CD4-positive, alpha-beta T cell (primary cell): ENCODE results near the gene BAK1. TPM values are rescaled to one million over a fixed set of nuclear protein-coding genes. Genes with fewer than 3 reads are reported as not detected.

Experiments
- ATAC-seq: fragments of 200-7000 bp; cut with Tn5 transposase; one replicate; pipeline ENCODE4 v1.10.0; 2022; ENCODE audit warnings: mild to moderate bottlenecking; ENCODE audit not compliant: poor library complexity
- CTCF ChIA-PET: fragments of 350-600 bp; sonication (Branson Sonifier 250); formaldehyde crosslinking; loops from one replicate; lab custom pipeline; 2021; ENCODE audit warnings: antibody characterized with exemption, inconsistent platforms; lab: Charles Lee
- POLR2A ChIA-PET: fragments of 350-600 bp; sonication (Branson Sonifier 250); formaldehyde crosslinking; loops from one replicate; lab custom pipeline; 2021; ENCODE audit warnings: antibody characterized with exemption, inconsistent platforms; lab: Charles Lee
- DNase-seq, 14 experiments: peaks; one replicate each; pipeline ENCODE4 v3.0.0-alpha.2; 2013 to 2020; ENCODE audit warnings: mixed read lengths in 2 of 14
- H3K27ac ChIP-seq, 2 donors: one replicate each; pipeline versions ENCODE4 v1.5.1 to v1.7.0; 2013; ENCODE audit warnings: low read length in 2 of 2, low read depth in 1 of 2, mild to moderate bottlenecking in 1 of 2
- H3K27me3 ChIP-seq, 2 experiments: 1 replicate in 1 of 2; 2 replicates in 1 of 2; pipeline versions ENCODE4 v1.6.1 to v1.7.0; 2013; ENCODE audit warnings: low read length in 2 of 2, control low read depth in 1 of 2, mild to moderate bottlenecking in 1 of 2, moderate library complexity in 1 of 2; ENCODE audit not compliant: insufficient read depth in 2 of 2, control insufficient read depth in 1 of 2
- H3K36me3 ChIP-seq: one replicate; pipeline ENCODE4 v1.6.1; 2013; ENCODE audit warnings: low read length, control low read depth; ENCODE audit not compliant: insufficient read depth
- H3K4me1 ChIP-seq: one replicate; pipeline ENCODE4 v1.6.1; 2013; ENCODE audit warnings: low read length, control low read depth; ENCODE audit not compliant: insufficient read depth
- H3K4me3 ChIP-seq: one replicate; pipeline ENCODE4 v1.5.1; 2013; ENCODE audit warnings: mild to moderate bottlenecking, low read length, moderate library complexity
- H3K9me3 ChIP-seq, 2 experiments: 1 replicate in 1 of 2; 2 replicates in 1 of 2; pipeline versions ENCODE4 v1.6.1 to v1.7.0; 2013; ENCODE audit warnings: low read length in 2 of 2, mild to moderate bottlenecking in 2 of 2, control low read depth in 1 of 2, moderate library complexity in 1 of 2; ENCODE audit not compliant: control insufficient read depth in 1 of 2, insufficient read depth in 1 of 2
- H3K27ac Mint-ChIP-seq: one replicate; pipeline ENCODE4 v1.8.0; 2020; ENCODE audit warnings: mixed read lengths
- H3K27me3 Mint-ChIP-seq: one replicate; pipeline ENCODE4 v1.8.0; 2021; ENCODE audit warnings: mixed read lengths
- H3K36me3 Mint-ChIP-seq: one replicate; pipeline ENCODE4 v1.8.0; 2021; ENCODE audit warnings: low read depth, mixed read lengths
- H3K4me1 Mint-ChIP-seq: one replicate; pipeline ENCODE4 v1.8.0; 2021; ENCODE audit warnings: low read depth, mixed read lengths
- H3K4me3 Mint-ChIP-seq: one replicate; pipeline ENCODE4 v1.8.0; 2020; ENCODE audit warnings: mild to moderate bottlenecking, mixed read lengths
- H3K9me3 Mint-ChIP-seq: one replicate; pipeline ENCODE4 v1.8.0; 2020; ENCODE audit warnings: mixed read lengths
- intact Hi-C, 2 experiments: fragments of 100-400 bp; cut with DNase I in 1 of 2; cut with micrococcal nuclease in 1 of 2; formaldehyde crosslinking; loops; one replicate each; pipeline versions ENCODE4 v1.15.1 to v1.9.0; 2023 to 2025; cut with DNase I, micrococcal nuclease
- total RNA-seq, 174 experiments: library from RNA in 2 of 174; stranded (reverse) in 2 of 174; gene quantifications; one replicate each; pipeline ENCODE4 v1.2.3 and lab custom pipeline; 2021 to 2026
- TF ChIP-seq, protein P1 (sequence below): fragments of 200-600 bp; IDR thresholded peaks from one replicate; pipeline ENCODE4 v1.8.0; 2022; ENCODE audit warnings: antibody characterized with exemption, mild to moderate bottlenecking

Gene BAK1
- total RNA-seq, 2 experiments from 2014 or later: 38.3 to 40.8 TPM

DNA sequence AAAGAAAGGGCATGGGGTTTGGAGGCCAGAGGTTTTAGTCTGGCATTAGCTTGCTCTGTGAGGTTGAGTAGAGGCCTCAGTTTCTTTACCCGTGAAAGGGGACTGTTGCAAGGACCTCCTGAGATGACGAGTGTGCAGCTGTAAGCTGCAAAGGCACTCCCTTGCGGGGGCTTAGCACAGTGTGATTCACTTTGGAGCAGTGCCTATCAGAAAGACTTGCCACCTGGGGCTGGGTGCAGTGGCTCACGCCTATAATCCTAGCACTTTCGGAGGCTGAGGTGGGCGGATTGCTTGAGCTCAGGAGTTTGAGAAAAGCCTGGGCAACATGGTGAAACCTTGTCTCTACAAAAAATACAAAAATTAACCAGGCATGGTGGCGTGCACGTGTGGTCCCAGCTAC lies 7.5 kb upstream of the BAK1 start:
- no peaks in the 10 kb centered on the region for H3K27me3 Mint-ChIP-seq
- Histone ChIP-seq H3K27me3 (no peaks in the 10 kb centered on the region), H3K9me3 (peaks cover 0 to 3% of the 10 kb centered on the region in 2 experiments), H3K27ac (no peak overlapping the region), H3K36me3 (no peaks in the 10 kb centered on the region), H3K4me1 (peaks cover 28% of the 10 kb centered on the region), H3K4me3 (no peak overlapping the region)
- peak overlapping the region; percentile 11 for H3K27ac Mint-ChIP-seq
- ATAC-seq: no peak
- H3K4me1 Mint-ChIP-seq: peaks cover 32% of the 10 kb centered on the region
- no peaks in the 10 kb centered on the region for H3K36me3 Mint-ChIP-seq
- POLR2A ChIA-PET: interaction anchor here (1.4 kb wide), 1 partner anchor 124 kb away, joined by 5 read pairs; the partner anchor contains the start of gene UQCC2
- CTCF ChIA-PET: interaction anchor here (1.9 kb wide), 1 partner anchor 113 kb away, joined by 9 read pairs; no protein-coding TSS in a partner anchor
- H3K9me3 Mint-ChIP-seq: no peaks in the 10 kb centered on the region
- TF ChIP-seq, protein P1, sequence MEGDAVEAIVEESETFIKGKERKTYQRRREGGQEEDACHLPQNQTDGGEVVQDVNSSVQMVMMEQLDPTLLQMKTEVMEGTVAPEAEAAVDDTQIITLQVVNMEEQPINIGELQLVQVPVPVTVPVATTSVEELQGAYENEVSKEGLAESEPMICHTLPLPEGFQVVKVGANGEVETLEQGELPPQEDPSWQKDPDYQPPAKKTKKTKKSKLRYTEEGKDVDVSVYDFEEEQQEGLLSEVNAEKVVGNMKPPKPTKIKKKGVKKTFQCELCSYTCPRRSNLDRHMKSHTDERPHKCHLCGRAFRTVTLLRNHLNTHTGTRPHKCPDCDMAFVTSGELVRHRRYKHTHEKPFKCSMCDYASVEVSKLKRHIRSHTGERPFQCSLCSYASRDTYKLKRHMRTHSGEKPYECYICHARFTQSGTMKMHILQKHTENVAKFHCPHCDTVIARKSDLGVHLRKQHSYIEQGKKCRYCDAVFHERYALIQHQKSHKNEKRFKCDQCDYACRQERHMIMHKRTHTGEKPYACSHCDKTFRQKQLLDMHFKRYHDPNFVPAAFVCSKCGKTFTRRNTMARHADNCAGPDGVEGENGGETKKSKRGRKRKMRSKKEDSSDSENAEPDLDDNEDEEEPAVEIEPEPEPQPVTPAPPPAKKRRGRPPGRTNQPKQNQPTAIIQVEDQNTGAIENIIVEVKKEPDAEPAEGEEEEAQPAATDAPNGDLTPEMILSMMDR: no peak
- intact Hi-C loops: loop anchor here (5.0 to 10.0 kb wide), 4 partner anchors 45 to 567 kb away; no protein-coding TSS in a partner anchor
- H3K4me3 Mint-ChIP-seq: no peak overlapping the region
- no peak for DNase-seq

DNA sequence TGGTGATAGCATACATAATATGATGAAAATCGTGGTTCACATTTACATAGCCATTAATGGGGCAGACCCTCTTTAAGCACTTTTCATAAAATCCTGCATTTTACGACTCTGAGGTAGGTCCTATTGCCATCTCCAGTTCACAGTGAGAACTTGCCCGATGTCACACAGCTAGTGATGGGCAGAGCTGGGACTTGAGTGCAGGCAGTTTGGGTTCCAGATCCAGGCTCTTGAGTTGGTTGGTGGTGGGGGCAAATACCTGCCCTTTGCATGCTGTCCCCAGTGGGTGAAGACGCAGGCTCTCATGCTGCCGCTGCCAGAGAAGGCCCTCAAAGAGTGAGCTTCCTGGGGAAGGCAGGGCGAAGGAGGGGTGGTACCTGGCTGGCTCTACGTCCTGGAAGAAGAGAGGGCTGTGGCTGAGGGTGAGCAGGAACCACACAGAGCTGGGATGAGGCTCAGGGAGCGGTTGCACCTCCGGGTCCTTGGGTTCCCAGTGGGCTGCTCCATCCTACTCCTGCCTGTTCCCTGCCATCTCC lies 6.1 kb upstream of the BAK1 start:
- POLR2A ChIA-PET: interaction anchor here (0.8 to 1.4 kb wide), 2 partner anchors 15 to 125 kb away, joined by 3 to 5 read pairs; partner anchors contain the start of gene UQCC2
- CTCF ChIA-PET: interaction anchor here (0.6 to 1.6 kb wide), 3 partner anchors 46 to 115 kb away, joined by 3 to 6 read pairs (median 3); no protein-coding TSS in a partner anchor
- DNase-seq (no peak), ATAC-seq (no peak)
- Histone ChIP-seq H3K27me3 (no peaks in the 10 kb centered on the region), H3K27ac (peak overlapping the region in 1 of 2 donors; percentile 40), H3K4me1 (peaks cover 24% of the 10 kb centered on the region), H3K36me3 (no peaks in the 10 kb centered on the region), H3K4me3 (peak overlapping the region; percentile 6), H3K9me3 (peaks cover 0 to 3% of the 10 kb centered on the region in 2 experiments)
- no peaks in the 10 kb centered on the region for H3K36me3 Mint-ChIP-seq
- peak overlapping the region; percentile 87 for H3K27ac Mint-ChIP-seq
- intact Hi-C loops: loop anchor here (1.0 to 10.0 kb wide), 5 partner anchors 46 to 569 kb away; no protein-coding TSS in a partner anchor
- peaks cover 26% of the 10 kb centered on the region for H3K4me1 Mint-ChIP-seq
- TF ChIP-seq, protein P1: no peak
- H3K4me3 Mint-ChIP-seq: no peak overlapping the region
- no peaks in the 10 kb centered on the region for H3K27me3 Mint-ChIP-seq
- no peaks in the 10 kb centered on the region for H3K9me3 Mint-ChIP-seq

DNA sequence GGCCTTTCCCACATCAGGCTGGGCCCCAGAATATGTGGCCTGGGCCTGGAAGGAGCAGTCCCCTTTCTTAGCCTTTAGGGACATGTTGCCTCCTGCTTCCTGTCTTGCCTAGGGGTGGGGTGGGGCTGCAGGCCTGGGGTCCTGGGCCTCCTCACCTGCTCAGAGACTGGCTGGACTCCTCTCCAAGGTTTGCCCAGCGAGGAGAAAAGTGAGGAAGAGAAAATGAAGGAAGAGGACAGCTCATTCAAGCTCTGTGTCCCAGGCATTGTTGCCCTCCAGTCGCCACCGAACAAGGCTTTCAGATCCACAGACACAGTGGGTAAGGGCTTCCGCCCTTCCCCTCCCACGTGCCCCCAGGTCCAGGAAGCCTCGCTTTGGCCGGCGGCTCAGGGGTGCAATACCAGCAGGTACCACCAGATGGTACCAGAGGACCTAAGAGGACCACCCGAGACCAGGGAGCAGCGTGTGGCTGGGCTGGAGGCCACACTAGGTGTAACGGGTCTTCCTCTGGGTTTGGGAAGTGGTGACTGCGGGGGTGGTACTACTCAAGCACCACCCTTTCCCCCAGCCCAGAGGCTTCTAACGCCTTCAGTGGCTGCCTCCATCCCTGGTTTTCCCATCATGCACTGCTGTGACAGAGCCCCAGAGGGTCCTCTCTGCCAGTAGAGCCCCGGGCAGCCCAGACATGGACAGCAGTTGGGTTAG lies 5.5 kb upstream of the BAK1 start:
- Histone ChIP-seq H3K27me3 (no peaks in the 10 kb centered on the region), H3K36me3 (no peaks in the 10 kb centered on the region), H3K9me3 (peaks cover 0 to 3% of the 10 kb centered on the region in 2 experiments), H3K4me1 (peaks cover 25% of the 10 kb centered on the region), H3K4me3 (peak overlapping the region; percentile 6), H3K27ac (peak overlapping the region; percentile 37 to 40)
- Mint-ChIP-seq H3K27ac (peak overlapping the region; percentile 87), H3K4me3 (peak overlapping the region; percentile 62), H3K27me3 (no peaks in the 10 kb centered on the region), H3K9me3 (no peaks in the 10 kb centered on the region), H3K4me1 (peaks cover 26% of the 10 kb centered on the region), H3K36me3 (no peaks in the 10 kb centered on the region)
- TF ChIP-seq, protein P1: peak; percentile 98
- ATAC-seq (peak; percentile 96), DNase-seq (peak; percentile 74 to 93 (median 86))
- intact Hi-C loops: loop anchor here (1.0 to 10.0 kb wide), 7 partner anchors 47 to 569 kb away; no protein-coding TSS in a partner anchor
- POLR2A ChIA-PET: no interaction called here
- CTCF ChIA-PET: interaction anchor here (0.8 to 1.6 kb wide), 5 partner anchors 36 to 115 kb away, joined by 3 to 9 read pairs (median 4); no protein-coding TSS in a partner anchor
